GM12891 (cell line): ENCODE data around the gene AGER.

Experiments used
- POLR2A ChIP-seq: IDR thresholded peaks from 2 replicates; pipeline ENCODE4 v1.6.1; 2011; ENCODE audit warnings: low read depth, low read length, control low read depth
- POLR2AphosphoS5 ChIP-seq: IDR thresholded peaks from 2 replicates; pipeline ENCODE4 v1.6.1; 2011; ENCODE audit warnings: low read depth, low read length, control low read depth
- SPI1 ChIP-seq: IDR thresholded peaks from 2 replicates; pipeline ENCODE4 v1.6.1; 2011; ENCODE audit warnings: low read depth, low read length, control low read depth
- TAF1 ChIP-seq: IDR thresholded peaks from 2 replicates; pipeline ENCODE4 v1.6.1; 2011; ENCODE audit warnings: low read depth, low read length, control low read depth

- TF ChIP-seq POLR2A: no peak
- TF ChIP-seq TAF1: peak; percentile 21; the same call in 1 of the 2 replicates
- TF ChIP-seq POLR2AphosphoS5: no peak
- no peak for TF ChIP-seq SPI1
These were observed 30.2 kb downstream of the AGER start, which contains the start of gene PPT2 for GRCh38 chr6:32153564-32154513.
